Ovary (tissue), 9 donors: ENCODE results near the gene FNDC10. TPM values are rescaled to one million over a fixed set of nuclear protein-coding genes. Genes with fewer than 3 reads are reported as not detected.

ENCODE experiments used
- DNase-seq, 5 donors: peaks; one replicate each; pipeline ENCODE4 v3.0.0-alpha.2; 2019 to 2020
- H3K27ac ChIP-seq, 2 donors: fragments of 200-600 bp; one replicate each; pipeline versions ENCODE4 v1.5.1 to v1.8.0; 2019 to 2022
- H3K27me3 ChIP-seq: fragments of 200-600 bp; one replicate; pipeline ENCODE4 v1.8.0; 2022
- H3K36me3 ChIP-seq: fragments of 200-600 bp; sonication (generic); one replicate; pipeline ENCODE4 v1.5.1; 2019
- H3K4me1 ChIP-seq: one replicate; pipeline ENCODE4 v1.8.1; 2013; ENCODE audit warnings: mild to moderate bottlenecking, moderate library complexity; ENCODE audit not compliant: insufficient read depth
- H3K4me3 ChIP-seq: fragments of 200-600 bp; sonication (generic); one replicate; pipeline ENCODE4 v1.5.1; 2017
- H3K9me3 ChIP-seq, 2 donors: fragments of 200-600 bp in 1 of 2; sonication (generic) in 1 of 2; one replicate each; pipeline versions ENCODE4 v1.5.1 to v1.8.1; 2013 to 2019; ENCODE audit warnings: mild to moderate bottlenecking in 1 of 2, moderate library complexity in 1 of 2
- EP300 ChIP-seq: sonication (generic); formaldehyde crosslinking; IDR thresholded peaks from one replicate; pipeline ENCODE4 v1.6.1; 2017; ENCODE audit warnings: antibody characterized with exemption
- POLR2A ChIP-seq: fragments of 450-650 bp; IDR thresholded peaks from one replicate; pipeline ENCODE4 v1.6.1; 2017; ENCODE audit warnings: antibody characterized with exemption, mild to moderate bottlenecking, moderate library complexity
- WGBS, 3 donors: extraction: QIAGEN DNeasy Blood & Tissue Kit in 1 of 3; methylation state at CpG; one replicate each; pipeline versions ENCODE4 v1.1.5 to v1.1.7; 2013 to 2017; 5-methylcytosine and 5-hydroxymethylcytosine counted together
- intact Hi-C, 4 donors: fragments of 100-400 bp; cut with DNase I; formaldehyde crosslinking; loops; one replicate each; pipeline versions ENCODE4 v1.11.0 to v1.15.1; 2022 to 2023
- polyA plus RNA-seq, 2 donors: library from polyadenylated mRNA; stranded (reverse); fragments of 200-250 nt in 1 of 2; fragments of 350-450 nt in 1 of 2; fragmentation: Illumina TruSeq in 1 of 2; extraction: RNeasy Lipid Tissue Mini Kit (QIAGEN cat#74804) in 1 of 2; gene quantifications; one replicate each; pipeline ENCODE4 v1.2.3, GENCODE V29; 2013 to 2014
- total RNA-seq, 7 donors: library from RNA; depleted of rRNA in 2 of 7; stranded (reverse); fragments of >200 nt in 2 of 7; fragmentation: NEBNext Ultra II Directional in 3 of 7; extraction: Animal tissue kit (Norgen Biotek cat#: 25700) in 3 of 7; gene quantifications; one replicate each; pipeline versions ENCODE4 v1.1.0 to v1.2.4, GENCODE V29; 2016 to 2023
- TF ChIP-seq, protein P1 (sequence below), 3 donors: fragments of 450-650 bp in 2 of 3; fragments of 200-600 bp in 1 of 3; IDR thresholded peaks; one replicate each; pipeline versions ENCODE4 v1.5.1 to v1.8.0; 2016 to 2022; ENCODE audit warnings: antibody characterized with exemption in 3 of 3, mild to moderate bottlenecking in 1 of 3
- donor health status: DM: no; HTN: no; CAD: no; lungs with moderate emphysema.
- donor health status: DM: no; HTN: no; CAD: no.
- donor health status: Bipolar disorder and iron deficiency.
- donor health status: DM: yes; HTN: yes; CAD: no.
- donor health status: DM: no; HTN: no; CAD: no.
- donor health status: DM: yes; HTN: yes; CAD: no.

The FNDC10 gene
- total and polyA plus RNA-seq, 9 donors: 0.33 to 3.2 (median 1.8) TPM; not detected in 1

DNA sequence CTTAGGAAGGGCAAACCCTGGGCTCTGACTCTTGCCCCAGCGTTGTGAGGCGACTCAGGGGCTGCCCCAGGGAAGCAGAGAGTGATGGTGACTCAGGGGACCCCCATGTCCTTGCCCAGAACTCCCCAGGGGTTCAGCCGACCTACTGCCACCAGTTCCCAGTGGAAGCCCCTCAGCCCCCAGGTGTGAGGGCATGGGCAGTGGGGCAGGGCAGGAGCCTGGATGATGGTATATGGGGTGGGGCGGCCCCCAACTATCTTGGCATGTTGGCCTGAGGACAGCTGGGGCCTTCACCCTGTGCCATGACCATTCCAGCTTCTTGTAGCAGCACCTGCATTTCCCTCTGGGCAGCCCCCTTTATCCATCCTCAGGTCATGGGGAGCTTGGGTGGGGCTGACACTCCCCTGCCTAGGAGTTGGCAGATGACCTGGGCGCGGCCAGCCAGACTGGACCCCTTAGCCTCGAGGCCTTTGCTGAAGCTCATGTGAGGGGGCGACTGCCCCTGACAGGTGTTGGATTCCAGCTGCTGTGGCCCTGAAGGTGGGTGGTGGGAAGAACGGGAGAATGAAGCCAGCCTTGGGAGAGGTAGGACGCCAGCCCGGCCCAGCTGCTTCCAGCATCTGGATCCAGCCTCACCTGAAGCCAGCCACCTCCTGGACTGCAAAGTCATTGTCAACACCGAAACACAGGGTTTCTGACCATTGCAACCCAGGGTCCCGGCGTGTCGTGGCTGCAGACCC is 1.8 kb upstream of the FNDC10 start:
- H3K4me3 ChIP-seq: no peak overlapping the region
- TF ChIP-seq POLR2A (no peak), EP300 (no peak)
- TF ChIP-seq, protein P1, sequence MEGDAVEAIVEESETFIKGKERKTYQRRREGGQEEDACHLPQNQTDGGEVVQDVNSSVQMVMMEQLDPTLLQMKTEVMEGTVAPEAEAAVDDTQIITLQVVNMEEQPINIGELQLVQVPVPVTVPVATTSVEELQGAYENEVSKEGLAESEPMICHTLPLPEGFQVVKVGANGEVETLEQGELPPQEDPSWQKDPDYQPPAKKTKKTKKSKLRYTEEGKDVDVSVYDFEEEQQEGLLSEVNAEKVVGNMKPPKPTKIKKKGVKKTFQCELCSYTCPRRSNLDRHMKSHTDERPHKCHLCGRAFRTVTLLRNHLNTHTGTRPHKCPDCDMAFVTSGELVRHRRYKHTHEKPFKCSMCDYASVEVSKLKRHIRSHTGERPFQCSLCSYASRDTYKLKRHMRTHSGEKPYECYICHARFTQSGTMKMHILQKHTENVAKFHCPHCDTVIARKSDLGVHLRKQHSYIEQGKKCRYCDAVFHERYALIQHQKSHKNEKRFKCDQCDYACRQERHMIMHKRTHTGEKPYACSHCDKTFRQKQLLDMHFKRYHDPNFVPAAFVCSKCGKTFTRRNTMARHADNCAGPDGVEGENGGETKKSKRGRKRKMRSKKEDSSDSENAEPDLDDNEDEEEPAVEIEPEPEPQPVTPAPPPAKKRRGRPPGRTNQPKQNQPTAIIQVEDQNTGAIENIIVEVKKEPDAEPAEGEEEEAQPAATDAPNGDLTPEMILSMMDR (IDR thresholded peaks at IDR 0.05): no peak
- no peaks in the 10 kb centered on the region for H3K36me3 ChIP-seq
- no peaks in the 10 kb centered on the region for H3K9me3 ChIP-seq
- intact Hi-C loops: no loop called here
- WGBS, 3 donors: 80 to 88% (median 86%) methylated on average over 13 to 15 of the region's 15 CpGs
- peaks cover 8% of the 10 kb centered on the region for H3K27me3 ChIP-seq
- DNase-seq: no peak
- no peak overlapping the region for H3K27ac ChIP-seq
- H3K4me1 ChIP-seq: peaks cover 10% of the 10 kb centered on the region

DNA sequence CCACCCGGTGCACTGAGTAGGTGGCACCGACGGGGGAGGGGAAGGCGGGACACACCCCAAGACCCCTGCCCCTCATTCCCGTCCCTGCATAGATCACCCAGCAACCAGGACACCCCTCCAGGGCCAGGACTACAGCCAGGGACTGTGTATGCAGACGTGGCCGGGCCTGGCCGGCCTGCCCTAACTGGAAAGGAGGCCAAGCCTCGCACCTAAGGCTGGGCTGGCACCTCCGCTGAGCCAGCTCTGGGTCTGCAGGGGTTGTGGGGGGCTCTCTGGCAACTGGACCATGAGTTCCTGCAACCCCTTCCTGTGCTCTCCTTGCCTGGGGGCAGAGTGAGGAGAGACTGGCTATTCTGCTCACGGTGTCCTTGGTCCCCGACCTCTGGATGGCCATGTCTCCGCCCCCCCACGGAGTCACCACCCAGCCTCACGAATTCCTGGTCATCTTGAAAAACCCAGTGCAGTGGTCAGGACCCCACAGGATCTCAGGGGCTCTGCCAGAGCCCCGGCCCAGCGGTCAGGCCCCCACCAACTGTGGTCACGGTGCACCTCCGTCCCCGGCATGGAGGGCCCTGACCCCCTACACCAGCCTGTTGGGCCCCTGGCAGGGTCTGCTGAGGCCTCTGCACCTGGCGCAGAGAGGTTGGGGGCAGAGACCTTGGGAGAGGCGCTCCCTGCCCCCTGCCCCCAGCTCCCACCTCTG is 1.1 kb upstream of the FNDC10 start:
- 61 to 71% (median 62%) methylated on average over 19 to 22 of the region's 22 CpGs for WGBS, 3 donors
- no peak for DNase-seq
- H3K27me3 ChIP-seq: peaks cover 8% of the 10 kb centered on the region
- H3K9me3 ChIP-seq: no peaks in the 10 kb centered on the region
- no peak overlapping the region for H3K27ac ChIP-seq
- no peak overlapping the region for H3K4me3 ChIP-seq
- peaks cover 10% of the 10 kb centered on the region for H3K4me1 ChIP-seq
- intact Hi-C loops: no loop called here
- TF ChIP-seq, protein P1 (IDR thresholded peaks at IDR 0.05): no peak
- TF ChIP-seq EP300 (no peak), POLR2A (no peak)
- no peaks in the 10 kb centered on the region for H3K36me3 ChIP-seq

DNA sequence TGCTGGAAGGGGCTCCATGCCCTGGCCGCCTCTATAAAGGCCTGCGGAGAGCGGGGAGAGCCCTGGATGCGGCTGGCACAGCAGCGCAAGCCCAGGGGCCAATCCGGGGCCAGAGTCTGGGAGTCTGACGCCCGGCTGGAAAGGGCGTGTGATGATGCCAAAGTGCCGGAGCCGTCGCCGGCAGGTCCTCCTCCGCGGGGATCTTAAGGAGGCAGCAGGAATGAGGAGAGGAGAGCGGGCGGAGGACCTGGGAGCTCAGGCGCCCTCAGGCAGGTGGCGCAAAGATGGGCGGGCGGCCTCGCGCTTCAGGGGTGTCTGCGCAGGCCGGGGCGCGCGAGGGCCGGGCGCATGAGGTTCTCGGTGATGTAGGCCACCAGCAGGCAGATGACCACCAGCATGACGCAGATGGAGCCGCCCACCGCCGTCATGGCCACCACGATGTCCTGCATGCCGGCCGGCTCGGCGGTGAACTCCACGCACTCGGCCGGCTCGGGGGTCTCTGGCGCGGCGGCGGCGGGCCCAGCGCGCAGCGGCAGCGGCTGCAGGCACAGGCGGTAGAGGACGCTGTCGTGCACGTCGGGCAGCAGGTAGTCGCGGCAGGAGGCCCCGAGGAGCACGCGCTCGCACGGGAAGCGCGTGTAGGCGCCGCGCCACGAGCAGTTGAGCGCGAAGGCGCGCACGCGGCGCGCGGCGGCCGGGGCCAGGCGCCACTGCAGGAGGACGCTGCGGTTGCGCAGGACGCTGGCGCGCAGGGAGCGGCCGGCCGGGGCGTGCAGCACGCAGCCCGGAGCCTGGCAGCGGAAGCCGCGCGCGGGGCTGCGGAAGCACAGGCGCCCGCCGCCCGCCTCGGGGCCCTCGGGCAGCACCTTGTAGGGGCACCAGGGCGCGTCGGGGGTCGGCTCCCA is 653 bp downstream of the FNDC10 start:
- Histone ChIP-seq H3K9me3 (no peaks in the 10 kb centered on the region), H3K4me3 (peak overlapping the region; percentile 5), H3K27me3 (peaks cover 8% of the 10 kb centered on the region), H3K27ac (no peak overlapping the region), H3K36me3 (no peaks in the 10 kb centered on the region), H3K4me1 (peaks cover 10% of the 10 kb centered on the region)
- intact Hi-C loops: no loop called here
- WGBS, 3 donors: 7 to 22% (median 17%) methylated on average over 33 to 111 of the region's 111 CpGs
- TF ChIP-seq, protein P1 (IDR thresholded peaks at IDR 0.05): no peak
- TF ChIP-seq POLR2A: no peak
- no peak for TF ChIP-seq EP300
- DNase-seq: no peak

DNA sequence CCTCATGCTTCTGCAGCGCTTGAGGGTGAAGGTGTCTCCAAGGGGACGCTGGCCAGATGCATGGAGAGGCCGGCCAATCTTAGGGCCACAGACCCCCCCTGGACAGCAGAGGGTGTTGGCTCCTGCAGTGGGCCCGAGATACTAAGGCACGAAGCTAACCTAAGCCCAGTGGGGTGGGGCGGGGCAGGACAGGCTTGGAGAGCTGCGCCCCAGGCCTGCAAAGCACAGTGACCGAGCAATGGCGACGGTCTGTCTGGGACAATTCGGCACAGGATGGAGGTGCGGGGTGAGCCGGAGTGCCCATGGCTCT is 1.3 kb downstream of the FNDC10 start:
- H3K36me3 ChIP-seq: no peaks in the 10 kb centered on the region
- peaks cover 10% of the 10 kb centered on the region for H3K4me1 ChIP-seq
- H3K9me3 ChIP-seq: no peaks in the 10 kb centered on the region
- 80 to 93% (median 87%) methylated on average over 13 of the region's 13 CpGs for WGBS, 3 donors
- no peak for DNase-seq
- H3K4me3 ChIP-seq: no peak overlapping the region
- TF ChIP-seq EP300: no peak
- no peak for TF ChIP-seq POLR2A
- TF ChIP-seq, protein P1 (IDR thresholded peaks at IDR 0.05): no peak
- intact Hi-C loops: no loop called here
- H3K27me3 ChIP-seq: peaks cover 8% of the 10 kb centered on the region
- H3K27ac ChIP-seq: no peak overlapping the region
